Vagina (tissue), 2 donors: ENCODE data around the gene MYO7A. TPM values are rescaled to one million over a fixed set of nuclear protein-coding genes. Genes with fewer than 3 reads are reported as not detected.

ENCODE experiments used
- DNase-seq, 2 donors: peaks; one replicate each; pipeline ENCODE4 v3.0.0-alpha.2; 2017; ENCODE audit errors: extremely low spot score in 2 of 2
- H3K27ac ChIP-seq: fragments of 200-600 bp; sonication (generic); one replicate; pipeline ENCODE4 v1.5.1; 2019
- H3K27me3 ChIP-seq: fragments of 200-600 bp; sonication (generic); one replicate; pipeline ENCODE4 v1.5.1; 2019
- H3K36me3 ChIP-seq, 2 donors: fragments of 200-600 bp; sonication (generic); one replicate each; pipeline ENCODE4 v1.5.1; 2017 to 2019
- H3K4me1 ChIP-seq: fragments of 200-600 bp; sonication (generic); one replicate; pipeline ENCODE4 v1.5.1; 2019
- H3K4me3 ChIP-seq, 2 donors: fragments of 200-600 bp; sonication (generic); 1 replicate in 1 of 2; 2 replicates in 1 of 2; pipeline ENCODE4 v1.5.1; 2016 to 2019
- H3K9me3 ChIP-seq: fragments of 200-600 bp; sonication (generic); one replicate; pipeline ENCODE4 v1.5.1; 2019
- CTCF ChIP-seq, 3 experiments: fragments of 450-650 bp in 2 of 3; fragments of 200-600 bp in 1 of 3; sonication (generic) in 1 of 3; IDR thresholded peaks; one replicate each; pipeline ENCODE4 v1.5.1; 2017 to 2019; ENCODE audit warnings: antibody characterized with exemption in 3 of 3, mild to moderate bottlenecking in 2 of 3, moderate library complexity in 2 of 3
- POLR2A ChIP-seq, 2 donors: fragments of 450-650 bp; IDR thresholded peaks; one replicate each; pipeline ENCODE4 v1.6.1; 2017; ENCODE audit warnings: antibody characterized with exemption in 2 of 2, mild to moderate bottlenecking in 2 of 2, moderate library complexity in 2 of 2
- POLR2AphosphoS5 ChIP-seq, 2 donors: sonication (generic); formaldehyde crosslinking; IDR thresholded peaks; one replicate each; pipeline ENCODE4 v1.9.0; 2017; ENCODE audit warnings: antibody characterized with exemption in 2 of 2, mild to moderate bottlenecking in 2 of 2, low read depth in 1 of 2; ENCODE audit not compliant: insufficient read depth in 1 of 2
- intact Hi-C: fragments of 100-400 bp; cut with DNase I; formaldehyde crosslinking; loops from one replicate; pipeline ENCODE4 v1.15.1; 2023
- total RNA-seq: library from RNA; depleted of rRNA; stranded (reverse); fragments of >200 nt; gene quantifications from one replicate; pipeline ENCODE4 v1.2.3, GENCODE V29; 2016

Gene MYO7A
- total RNA-seq, 1 donor from 2014 or later = 9.1 TPM

- TF ChIP-seq CTCF (IDR thresholded peaks at IDR 0.05) (no peak), POLR2A (IDR thresholded peaks at IDR 0.05) (no peak), POLR2AphosphoS5 (IDR thresholded peaks at IDR 0.05; ENCODE audit: insufficient read depth in 1 of 2, low read depth in 1 of 2) (no peak)
- Histone ChIP-seq H3K9me3 (no peaks in the 10 kb centered on the region), H3K4me3 (no peak overlapping the region), H3K27me3 (no peaks in the 10 kb centered on the region), H3K36me3 (no peaks in the 10 kb centered on the region), H3K27ac (no peak overlapping the region), H3K4me1 (peaks cover 6% of the 10 kb centered on the region)
- intact Hi-C loops = no loop called here
- no peak for DNase-seq
Measured at GRCh38 chr11:77158041-77158695, 30.1 kb downstream of the MYO7A start.

GRCh38 chr11:77159219-77159936 is 31.3 kb downstream of the MYO7A start:
- DNase-seq = no peak
- intact Hi-C loops = no loop called here

DNA sequence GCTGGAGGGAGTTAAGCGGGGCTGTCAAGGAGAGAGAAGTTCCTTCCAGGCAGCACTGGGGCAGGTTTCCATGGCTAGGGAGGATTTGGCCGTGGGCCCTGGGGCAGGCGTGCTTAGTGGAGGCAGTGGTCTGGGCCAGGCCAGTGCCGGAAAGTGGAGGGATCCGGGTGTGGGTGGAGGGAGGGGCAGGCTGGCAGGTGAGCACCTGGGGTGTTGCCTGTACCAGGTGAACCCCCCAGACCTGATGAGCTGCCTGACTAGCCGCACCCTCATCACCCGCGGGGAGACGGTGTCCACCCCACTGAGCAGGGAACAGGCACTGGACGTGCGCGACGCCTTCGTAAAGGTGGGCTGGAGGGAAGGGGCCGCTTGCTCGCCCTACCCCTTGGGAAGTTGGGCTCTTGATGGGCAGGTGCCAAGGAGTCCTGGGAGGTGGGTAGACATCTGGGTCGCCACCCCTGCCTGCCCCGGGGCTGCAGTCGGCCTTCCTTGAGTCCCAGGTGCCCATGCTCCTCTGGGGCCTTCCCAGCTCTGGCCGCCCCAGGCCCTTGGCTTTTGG is 32.0 kb downstream of the MYO7A start:
- intact Hi-C loops = no loop called here
- TF ChIP-seq POLR2AphosphoS5 (IDR thresholded peaks at IDR 0.05; ENCODE audit: insufficient read depth in 1 of 2, low read depth in 1 of 2) = no peak
- no peak for TF ChIP-seq CTCF (IDR thresholded peaks at IDR 0.05)
- no peak for TF ChIP-seq POLR2A (IDR thresholded peaks at IDR 0.05)
- DNase-seq = no peak

More at GRCh38 chr11:77159219-77159936, 31.3 kb downstream of the MYO7A start:
- H3K9me3 ChIP-seq = no peaks in the 10 kb centered on the region
- no peaks in the 10 kb centered on the region for H3K27me3 ChIP-seq
- no peak overlapping the region for H3K4me3 ChIP-seq
- no peak for TF ChIP-seq CTCF (IDR thresholded peaks at IDR 0.05)
- no peak for TF ChIP-seq POLR2AphosphoS5 (IDR thresholded peaks at IDR 0.05; ENCODE audit: insufficient read depth in 1 of 2, low read depth in 1 of 2)
- no peak for TF ChIP-seq POLR2A (IDR thresholded peaks at IDR 0.05)
- no peaks in the 10 kb centered on the region for H3K4me1 ChIP-seq
- H3K36me3 ChIP-seq = no peaks in the 10 kb centered on the region
- H3K27ac ChIP-seq = no peak overlapping the region

GRCh38 chr11:77163271-77163670 is 35.2 kb downstream of the MYO7A start:
- intact Hi-C loops = no loop called here
- Histone ChIP-seq H3K36me3 (no peaks in the 10 kb centered on the region), H3K9me3 (no peaks in the 10 kb centered on the region), H3K4me3 (no peak overlapping the region), H3K4me1 (no peaks in the 10 kb centered on the region), H3K27me3 (no peaks in the 10 kb centered on the region), H3K27ac (no peak overlapping the region)
- no peak for DNase-seq
- no peak for TF ChIP-seq POLR2A (IDR thresholded peaks at IDR 0.05)
- no peak for TF ChIP-seq POLR2AphosphoS5 (IDR thresholded peaks at IDR 0.05; ENCODE audit: insufficient read depth in 1 of 2, low read depth in 1 of 2)
- TF ChIP-seq CTCF (IDR thresholded peaks at IDR 0.05) = no peak

More for the DNA sequence above, 32.0 kb downstream of the MYO7A start:
- Histone ChIP-seq H3K9me3 (no peaks in the 10 kb centered on the region), H3K27ac (no peak overlapping the region), H3K4me3 (no peak overlapping the region), H3K4me1 (no peaks in the 10 kb centered on the region), H3K36me3 (no peaks in the 10 kb centered on the region), H3K27me3 (no peaks in the 10 kb centered on the region)

DNA sequence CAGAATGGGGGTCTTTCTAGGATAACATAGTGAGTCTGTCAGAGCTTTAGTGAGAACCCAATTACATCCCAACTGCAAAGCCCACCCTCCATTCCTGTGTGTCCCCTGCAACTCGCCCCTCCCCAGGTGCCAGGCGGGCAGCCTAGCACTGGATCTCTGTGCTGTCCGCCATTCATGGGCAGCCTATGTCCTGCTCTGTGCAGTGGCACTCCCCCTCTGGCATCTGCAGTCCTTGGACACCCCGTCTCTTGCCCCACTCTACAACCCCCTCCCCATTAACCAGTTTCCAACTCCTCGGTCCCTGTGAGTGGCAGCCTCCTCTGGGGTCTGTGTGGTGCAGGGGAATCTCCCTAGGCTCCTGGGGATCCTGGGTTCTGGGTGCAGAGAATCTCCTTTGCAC is 37.0 kb downstream of the MYO7A start:
- intact Hi-C loops = no loop called here
- no peaks in the 10 kb centered on the region for H3K27me3 ChIP-seq
- no peaks in the 10 kb centered on the region for H3K4me1 ChIP-seq
- no peak for TF ChIP-seq POLR2AphosphoS5 (IDR thresholded peaks at IDR 0.05; ENCODE audit: insufficient read depth in 1 of 2, low read depth in 1 of 2)
- no peak for TF ChIP-seq CTCF (IDR thresholded peaks at IDR 0.05)
- no peak for TF ChIP-seq POLR2A (IDR thresholded peaks at IDR 0.05)
- no peak overlapping the region for H3K27ac ChIP-seq
- H3K9me3 ChIP-seq = no peaks in the 10 kb centered on the region
- no peak for DNase-seq
- no peaks in the 10 kb centered on the region for H3K36me3 ChIP-seq
- no peak overlapping the region for H3K4me3 ChIP-seq
